ENCODE data around the gene TCP11L2.
"Not testable (repeated sequence)": the region's sequence is repeated elsewhere in the genome, so short reads cannot be mapped to it uniquely, and the experiment has no call there.

TCP11L2 gene

DNA sequence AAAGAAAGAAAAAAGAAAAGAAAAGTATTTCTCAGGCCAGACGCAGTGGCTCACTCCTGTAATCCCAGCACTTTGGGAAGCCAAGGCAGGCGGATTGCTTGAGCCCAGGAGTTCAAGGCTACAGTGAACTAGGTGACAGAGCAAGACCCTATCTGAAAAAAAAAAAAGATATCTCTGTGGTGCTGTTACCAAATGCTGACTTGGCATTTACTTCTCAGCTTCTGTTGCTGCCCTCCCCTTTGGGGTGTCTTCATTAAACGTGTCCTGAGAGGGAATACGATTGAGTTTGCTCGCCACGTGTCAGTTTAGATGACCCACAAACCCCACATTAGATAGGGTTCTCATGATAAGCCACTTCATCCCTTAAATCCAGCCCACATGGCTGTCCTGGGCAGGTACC lies 50.6 kb downstream of the TCP11L2 start:
- DNase-seq = no peak

GRCh38 chr12:106357549-106358395 lies 55.2 kb downstream of the TCP11L2 start, which contains the start of gene POLR3B:
POLR3B (plus strand) TSS chr12:106357748; CDS start chr12:106357880, 132 bp downstream.
- DNase-seq = peak; percentile 95

- DNase-seq = no peak
Observed at GRCh38 chr12:106358396-106359241, 56.1 kb downstream of the TCP11L2 start.

DNA sequence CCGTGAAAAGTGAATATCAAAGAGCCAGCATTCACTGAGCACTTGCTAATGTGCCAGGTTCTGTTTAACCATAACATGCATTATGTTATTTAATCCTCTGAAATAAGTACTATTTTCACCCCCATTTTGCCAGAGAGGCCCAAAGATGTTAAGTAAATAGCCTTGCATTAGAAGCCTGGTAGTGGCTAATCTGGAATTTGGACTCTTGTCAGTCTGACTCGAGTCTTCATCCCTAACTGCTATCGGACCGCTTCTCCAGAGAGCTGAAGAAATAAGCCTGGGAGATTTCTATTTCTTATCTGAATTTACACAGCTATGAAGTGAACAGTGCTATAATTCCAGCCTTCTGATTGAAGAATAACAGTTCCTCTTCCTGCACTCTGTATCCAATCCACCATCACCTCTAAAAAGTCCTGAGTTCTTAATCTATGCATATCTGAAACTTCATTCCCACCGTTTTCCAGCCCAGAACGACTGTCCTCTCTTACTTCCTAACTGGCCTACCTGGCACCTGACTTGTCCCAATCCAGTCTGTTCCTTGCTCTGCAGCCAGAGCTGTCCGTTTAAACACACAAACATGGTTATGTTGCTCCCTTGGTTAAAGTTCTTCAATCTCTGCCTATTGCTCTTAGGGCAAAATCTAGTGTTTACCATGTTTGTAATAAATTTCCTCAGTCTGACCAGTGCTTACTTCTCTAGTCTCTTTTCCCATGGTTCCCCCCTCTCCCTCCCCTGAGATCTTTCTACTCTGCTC lies 57.3 kb downstream of the TCP11L2 start:
- no peak for DNase-seq

- DNase-seq = no peak
Observed at GRCh38 chr12:106360400-106360994, 58.0 kb downstream of the TCP11L2 start.

DNA sequence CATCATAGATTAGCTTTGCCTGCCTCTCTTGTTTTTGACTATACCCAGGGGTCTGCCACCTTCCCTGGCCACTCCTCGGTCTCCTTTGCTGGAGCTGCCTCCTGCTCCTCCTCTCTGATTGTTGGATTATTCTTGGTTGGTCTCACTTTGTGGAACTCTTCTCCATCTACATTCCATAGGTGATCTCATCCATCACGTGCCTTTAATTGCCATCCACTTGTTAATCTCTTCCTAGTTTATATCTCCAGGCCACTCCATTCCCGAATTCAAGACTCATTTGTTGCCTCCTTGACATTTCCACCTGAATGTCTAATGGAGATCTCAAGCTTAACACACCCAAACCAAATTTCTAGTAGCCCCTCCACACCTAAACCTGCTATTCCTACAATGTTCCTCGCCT lies 60.4 kb downstream of the TCP11L2 start:
- DNase-seq = no peak

- no peak for DNase-seq
Observed at GRCh38 chr12:106364261-106364660, 61.7 kb downstream of the TCP11L2 start.

- no peak for DNase-seq
Observed at GRCh38 chr12:106369624-106370346, 67.3 kb downstream of the TCP11L2 start.

GRCh38 chr12:106378788-106379187 lies 76.3 kb downstream of the TCP11L2 start:
- no peak for DNase-seq

GRCh38 chr12:106380954-106381353 lies 78.4 kb downstream of the TCP11L2 start:
- no peak for DNase-seq

- not testable (repeated sequence) for DNase-seq
Observed at GRCh38 chr12:106381866-106382265, 79.3 kb downstream of the TCP11L2 start.

DNA sequence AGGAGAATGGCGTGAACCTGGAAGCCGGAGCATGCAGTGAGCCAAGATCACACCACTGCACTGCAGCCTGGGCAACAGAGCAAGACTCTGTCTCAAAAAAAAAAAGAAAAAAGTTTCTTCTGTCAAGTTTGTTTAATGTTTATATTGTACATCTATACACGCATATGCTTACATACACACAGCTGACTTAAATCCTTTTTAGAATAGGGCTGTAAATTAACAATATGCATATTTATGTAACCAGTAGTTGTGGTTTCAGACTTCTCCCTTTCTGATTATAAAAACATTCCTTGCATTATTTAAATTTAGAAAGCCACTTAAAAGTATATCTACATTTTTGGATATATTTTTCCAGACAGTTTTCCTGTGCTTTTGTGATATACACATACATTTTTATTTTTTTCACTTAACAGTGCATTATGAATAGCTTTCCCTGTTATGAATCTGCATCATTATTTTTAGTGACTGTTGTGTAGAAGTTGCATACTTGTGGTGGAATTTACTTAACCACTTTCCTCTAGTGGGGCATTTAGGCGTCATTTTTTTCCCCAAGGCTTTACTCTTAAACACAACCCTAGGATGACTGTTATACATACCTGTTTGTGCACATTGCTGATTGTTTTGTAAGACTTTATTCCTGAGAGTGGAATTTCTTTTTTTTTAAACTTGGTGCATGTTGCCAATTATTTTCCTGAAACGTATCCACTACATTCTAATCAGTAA lies 84.4 kb downstream of the TCP11L2 start:
- DNase-seq = no peak

GRCh38 chr12:106387848-106388377 lies 85.4 kb downstream of the TCP11L2 start:
- no peak for DNase-seq

GRCh38 chr12:106389151-106389550 lies 86.6 kb downstream of the TCP11L2 start:
- no peak for DNase-seq

DNA sequence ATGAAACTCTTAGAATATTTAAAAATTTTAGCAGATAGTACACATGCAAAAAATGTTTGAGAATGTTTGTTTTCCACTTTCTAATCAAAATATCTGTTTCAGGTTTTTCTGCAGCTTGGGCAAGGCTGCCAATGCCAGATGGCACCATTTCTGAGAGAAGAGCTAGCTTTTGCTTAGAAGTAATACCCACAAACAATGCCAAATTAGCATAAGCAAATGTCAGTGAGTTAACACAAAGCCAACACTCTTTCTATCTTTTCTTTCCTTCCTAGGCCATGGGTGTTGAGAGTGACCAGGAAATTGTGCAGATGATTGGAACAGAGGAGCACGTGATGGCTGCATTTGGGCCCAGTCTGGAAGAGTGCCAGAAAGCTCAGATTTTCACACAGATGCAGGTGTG lies 90.2 kb downstream of the TCP11L2 start:
- DNase-seq = no peak
